Endodermal cell (in vitro differentiated cells): ENCODE data around the gene ROBO4. TPM values are rescaled to one million over a fixed set of nuclear protein-coding genes. Genes with fewer than 3 reads are reported as not detected.

ENCODE experiments used
- DNase-seq: peaks from one replicate; pipeline ENCODE4 v3.0.0-alpha.2; 2017
- H3K27ac ChIP-seq: 2 replicates; pipeline ENCODE4 v1.5.1; 2013; ENCODE audit warnings: mild to moderate bottlenecking, low read depth, low read length, moderate library complexity
- H3K27me3 ChIP-seq: 2 replicates; pipeline ENCODE4 v1.6.1; 2013; ENCODE audit warnings: mild to moderate bottlenecking, low read length, moderate library complexity; ENCODE audit not compliant: insufficient read depth, control insufficient read depth, poor library complexity, severe bottlenecking
- H3K36me3 ChIP-seq: 2 replicates; pipeline ENCODE4 v1.7.0; 2013; ENCODE audit warnings: mild to moderate bottlenecking, low read length, moderate library complexity; ENCODE audit not compliant: control insufficient read depth, insufficient read depth
- H3K4me1 ChIP-seq: one replicate; pipeline ENCODE4 v1.7.0; 2013; ENCODE audit warnings: low read length; ENCODE audit not compliant: control insufficient read depth, insufficient read depth
- H3K4me3 ChIP-seq: 2 replicates; pipeline ENCODE4 v1.5.1; 2013; ENCODE audit warnings: mild to moderate bottlenecking, low read length, moderate library complexity
- H3K9ac ChIP-seq: 2 replicates; pipeline ENCODE4 v1.6.1; 2013; ENCODE audit warnings: mild to moderate bottlenecking, low read length, moderate library complexity; ENCODE audit not compliant: poor library complexity, severe bottlenecking; ENCODE audit errors: extremely low read depth
- H3K9me3 ChIP-seq: 2 replicates; pipeline ENCODE4 v1.6.1; 2013; ENCODE audit warnings: mild to moderate bottlenecking, low read length, moderate library complexity; ENCODE audit not compliant: control insufficient read depth
- H3K27ac Mint-ChIP-seq: 2 replicates; pipeline ENCODE4 v1.8.0; 2020; ENCODE audit warnings: mixed read lengths
- H3K27me3 Mint-ChIP-seq: 2 replicates; pipeline ENCODE4 v1.8.0; 2021; ENCODE audit warnings: mild to moderate bottlenecking, mixed read lengths; ENCODE audit not compliant: insufficient read depth
- H3K36me3 Mint-ChIP-seq: 2 replicates; pipeline ENCODE4 v1.8.0; 2020; ENCODE audit warnings: low read depth, mixed read lengths
- H3K4me1 Mint-ChIP-seq: 2 replicates; pipeline ENCODE4 v1.8.0; 2020; ENCODE audit warnings: mixed read lengths
- H3K4me3 Mint-ChIP-seq: 2 replicates; pipeline ENCODE4 v1.8.0; 2020; ENCODE audit warnings: mild to moderate bottlenecking, moderate library complexity, mixed read lengths
- H3K9me3 Mint-ChIP-seq: 2 replicates; pipeline ENCODE4 v1.8.0; 2020; ENCODE audit warnings: mild to moderate bottlenecking, mixed read lengths
- WGBS, 2 experiments: methylation state at CpG; one replicate each; pipeline versions ENCODE4 v1.1.5 to v1.1.7; 2013; ENCODE audit warnings: missing lambda C conversion rate in 2 of 2, mixed read lengths in 1 of 2; ENCODE audit not compliant: insufficient coverage in 1 of 2, insufficient read length in 1 of 2; 5-methylcytosine and 5-hydroxymethylcytosine counted together
- total RNA-seq, 2 donors: library from RNA; stranded (reverse); fragmentation: NEBNext Ultra II Directional in 1 of 2; extraction: Animal tissue kit (Norgen Biotek cat#: 25700) in 1 of 2; gene quantifications; 2 replicates in 1 of 2; 3 replicates in 1 of 2; pipeline ENCODE4 v1.2.1, GENCODE V29; 2021
- TF ChIP-seq, protein P1 (sequence below): fragments of 200-600 bp; sonication (generic); conservative IDR thresholded peaks from 2 replicates; pipeline ENCODE4 v1.5.0; 2021; ENCODE audit warnings: antibody characterized with exemption, mild to moderate bottlenecking

ROBO4 gene
- total RNA-seq, 2 donors from 2014 or later, result 0.59 TPM; not detected in 1

DNA sequence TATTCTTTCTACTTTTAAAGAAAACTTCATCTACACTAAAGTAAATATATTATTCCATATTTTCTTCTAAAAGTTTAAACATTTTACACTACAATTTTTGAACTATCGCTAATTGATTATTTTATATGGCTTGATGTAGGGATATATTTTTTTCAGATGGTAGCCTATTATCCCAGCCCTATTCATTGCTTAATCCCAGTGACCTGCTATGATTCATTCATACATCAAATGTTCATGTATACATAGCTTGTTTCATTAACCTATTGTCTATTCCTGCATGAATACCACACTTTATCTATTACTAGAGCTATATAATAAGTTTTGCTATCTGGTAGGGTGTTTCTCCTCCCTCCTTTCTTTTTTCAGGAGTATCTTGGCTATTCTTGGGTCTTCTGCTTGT, 5.0 kb upstream of the ROBO4 start:
- no peak overlapping the region for H3K4me3 Mint-ChIP-seq
- H3K27ac ChIP-seq, result no peak overlapping the region

DNA sequence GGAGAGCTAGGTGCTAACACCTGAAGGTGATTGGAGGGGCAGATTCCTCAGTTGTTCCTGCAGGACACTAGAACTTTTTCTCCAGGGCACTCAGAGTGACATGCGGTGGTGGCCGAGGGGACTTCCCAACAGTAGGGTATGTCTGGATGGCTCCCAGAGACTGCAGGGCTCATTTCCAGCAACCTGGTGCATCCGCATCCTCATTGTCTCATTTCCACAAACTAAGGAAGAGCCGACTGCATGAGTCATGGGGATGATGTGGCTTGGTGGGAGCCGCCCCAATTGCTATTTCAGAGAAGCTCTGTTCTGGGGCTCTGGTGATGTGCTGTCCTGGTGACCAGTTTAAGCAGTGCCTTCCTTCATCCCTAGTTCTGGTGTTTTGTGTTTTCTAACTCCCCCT, 2.8 kb upstream of the ROBO4 start:
- H3K4me3 ChIP-seq, result no peak overlapping the region
- H3K9ac ChIP-seq, result no peak overlapping the region
- H3K36me3 ChIP-seq, result no peaks in the 10 kb centered on the region
- H3K9me3 ChIP-seq, result no peaks in the 10 kb centered on the region
- Mint-ChIP-seq H3K4me3 (no peak overlapping the region), H3K36me3 (no peaks in the 10 kb centered on the region), H3K27ac (no peak overlapping the region), H3K4me1 (peaks cover 19% of the 10 kb centered on the region), H3K27me3 (peaks cover 47% of the 10 kb centered on the region), H3K9me3 (no peaks in the 10 kb centered on the region)
- DNase-seq, result peak; percentile 52
- TF ChIP-seq, protein P1, sequence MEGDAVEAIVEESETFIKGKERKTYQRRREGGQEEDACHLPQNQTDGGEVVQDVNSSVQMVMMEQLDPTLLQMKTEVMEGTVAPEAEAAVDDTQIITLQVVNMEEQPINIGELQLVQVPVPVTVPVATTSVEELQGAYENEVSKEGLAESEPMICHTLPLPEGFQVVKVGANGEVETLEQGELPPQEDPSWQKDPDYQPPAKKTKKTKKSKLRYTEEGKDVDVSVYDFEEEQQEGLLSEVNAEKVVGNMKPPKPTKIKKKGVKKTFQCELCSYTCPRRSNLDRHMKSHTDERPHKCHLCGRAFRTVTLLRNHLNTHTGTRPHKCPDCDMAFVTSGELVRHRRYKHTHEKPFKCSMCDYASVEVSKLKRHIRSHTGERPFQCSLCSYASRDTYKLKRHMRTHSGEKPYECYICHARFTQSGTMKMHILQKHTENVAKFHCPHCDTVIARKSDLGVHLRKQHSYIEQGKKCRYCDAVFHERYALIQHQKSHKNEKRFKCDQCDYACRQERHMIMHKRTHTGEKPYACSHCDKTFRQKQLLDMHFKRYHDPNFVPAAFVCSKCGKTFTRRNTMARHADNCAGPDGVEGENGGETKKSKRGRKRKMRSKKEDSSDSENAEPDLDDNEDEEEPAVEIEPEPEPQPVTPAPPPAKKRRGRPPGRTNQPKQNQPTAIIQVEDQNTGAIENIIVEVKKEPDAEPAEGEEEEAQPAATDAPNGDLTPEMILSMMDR, result no peak
- peaks cover 29% of the 10 kb centered on the region for H3K27me3 ChIP-seq
- peaks cover 9% of the 10 kb centered on the region for H3K4me1 ChIP-seq
- WGBS, 2 experiments, result 81 to 92% methylated on average over 5 of the region's 5 CpGs
- H3K27ac ChIP-seq, result no peak overlapping the region

More for the DNA sequence above, 5.0 kb upstream of the ROBO4 start:
- Mint-ChIP-seq H3K36me3 (no peaks in the 10 kb centered on the region), H3K4me1 (peaks cover 16% of the 10 kb centered on the region), H3K27ac (no peak overlapping the region), H3K9me3 (no peaks in the 10 kb centered on the region), H3K27me3 (peaks cover 60% of the 10 kb centered on the region)
- Histone ChIP-seq H3K4me1 (peaks cover 9% of the 10 kb centered on the region), H3K36me3 (no peaks in the 10 kb centered on the region), H3K4me3 (no peak overlapping the region), H3K9ac (no peak overlapping the region), H3K9me3 (no peaks in the 10 kb centered on the region), H3K27me3 (peaks cover 29% of the 10 kb centered on the region)
- TF ChIP-seq, protein P1, result no peak
- DNase-seq, result no peak
- WGBS, 2 experiments, result no CpG with 5 or more reads among the region's 1 CpG

DNA sequence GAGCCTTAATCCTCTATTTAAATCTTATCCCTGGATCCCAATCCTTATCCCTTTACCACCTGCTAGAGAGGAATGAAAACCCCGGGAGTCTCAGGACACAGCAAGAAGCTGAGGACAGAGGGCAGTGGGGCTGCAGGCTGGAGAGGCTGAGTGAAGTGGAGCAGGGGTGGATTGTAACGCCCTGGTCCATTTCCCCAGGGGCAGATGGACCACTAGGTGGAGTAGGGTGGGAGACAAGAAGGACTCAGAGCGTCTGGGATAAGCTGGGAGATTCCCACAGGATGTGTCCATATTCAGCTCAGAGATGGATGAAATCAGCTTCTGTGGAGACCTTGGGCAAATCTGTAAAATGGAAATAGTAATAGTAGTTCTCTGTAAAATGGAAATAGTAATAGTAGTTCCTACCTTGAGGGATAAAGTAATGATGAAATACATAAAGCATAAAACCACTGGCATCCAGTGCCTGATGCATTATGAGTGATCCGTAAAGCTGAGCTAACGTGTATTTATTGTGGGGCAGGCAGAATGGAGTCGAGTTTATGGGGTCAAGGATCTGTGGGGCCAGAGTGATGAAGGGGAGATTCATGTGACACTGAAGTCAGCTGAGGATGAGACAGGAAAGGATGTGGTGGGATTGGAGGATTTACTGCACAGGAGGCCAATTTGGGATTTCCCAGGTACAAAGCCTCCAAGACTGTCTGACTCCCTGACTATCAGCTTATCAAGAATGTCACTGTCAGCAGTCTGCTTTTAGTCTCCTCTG, 1.9 kb upstream of the ROBO4 start:
- H3K4me3 Mint-ChIP-seq, result no peak overlapping the region
- H3K4me1 Mint-ChIP-seq, result peaks cover 19% of the 10 kb centered on the region
- H3K27ac Mint-ChIP-seq, result no peak overlapping the region

More for the DNA sequence above, 1.9 kb upstream of the ROBO4 start:
- H3K27me3 ChIP-seq, result peaks cover 34% of the 10 kb centered on the region
- Mint-ChIP-seq H3K27me3 (peaks cover 51% of the 10 kb centered on the region), H3K9me3 (no peaks in the 10 kb centered on the region), H3K36me3 (no peaks in the 10 kb centered on the region)
- TF ChIP-seq, protein P1, result peak; percentile 59
- 72 to 75% methylated on average over 4 to 6 of the region's 6 CpGs for WGBS, 2 experiments
- peaks cover 9% of the 10 kb centered on the region for H3K4me1 ChIP-seq
- no peaks in the 10 kb centered on the region for H3K36me3 ChIP-seq
- H3K9me3 ChIP-seq, result no peaks in the 10 kb centered on the region
- no peak overlapping the region for H3K4me3 ChIP-seq
- no peak overlapping the region for H3K9ac ChIP-seq
- peak; percentile 66 for DNase-seq
- H3K27ac ChIP-seq, result no peak overlapping the region
